SKM-1 treated with dmso at 0.1 percent for 144 hours (cell line): ENCODE measurements around the gene EDN2.

Experiments
- DNase-seq: peaks from one replicate; lab custom pipeline; 2025; ENCODE audit not compliant: unreplicated experiment; lab: John Stamatoyannopoulos, UW

Gene EDN2

DNA sequence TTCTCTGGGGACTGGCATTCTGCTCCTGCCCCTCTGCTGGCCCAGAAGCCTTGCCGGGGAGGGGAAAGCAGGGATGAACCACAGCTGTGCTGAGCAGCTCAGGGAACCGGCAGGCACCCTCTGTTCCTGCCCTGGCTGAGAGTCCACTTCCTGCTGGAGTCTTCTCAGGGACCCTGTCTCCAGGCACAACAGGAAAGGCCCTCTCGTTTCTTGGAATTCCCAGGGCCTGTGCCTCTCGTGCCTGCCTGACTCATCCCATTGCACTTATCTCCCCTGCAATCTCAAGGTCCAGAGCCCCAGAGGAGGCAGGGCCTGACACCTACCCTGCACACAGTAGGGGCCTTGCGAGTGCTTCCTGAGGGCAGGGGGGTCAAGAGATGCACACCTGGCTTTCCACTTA lies 1.1 kb upstream of the EDN2 start:
- no peak for DNase-seq

DNA sequence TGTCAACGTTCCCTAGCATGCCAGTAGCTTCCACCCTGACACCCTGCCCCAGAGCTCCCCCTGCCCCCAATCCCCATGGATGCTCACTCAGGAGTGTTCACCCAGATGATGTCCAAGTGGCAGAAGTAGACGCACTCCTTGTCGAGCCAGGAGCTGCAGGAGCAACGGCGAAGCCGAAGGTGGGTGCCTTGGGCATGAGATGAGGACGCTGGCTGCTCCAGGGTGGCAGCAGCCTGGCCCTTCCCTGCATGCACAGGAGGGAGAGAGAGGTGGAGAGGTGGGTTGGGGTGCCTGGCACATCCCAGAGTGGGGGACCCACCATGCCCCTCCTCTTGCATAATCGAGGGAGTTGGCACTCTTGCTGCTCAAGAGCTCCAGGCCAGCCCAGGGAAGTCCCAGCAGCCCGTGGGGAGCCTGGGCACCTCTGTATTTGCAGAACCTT lies 502 bp downstream of the EDN2 start:
- no peak for DNase-seq

GRCh38 chr1:41483001-41483850 lies 1.3 kb downstream of the EDN2 start:
- no peak for DNase-seq

- DNase-seq = no peak
These were observed 2.3 kb downstream of the EDN2 start for GRCh38 chr1:41482001-41482765.

DNA sequence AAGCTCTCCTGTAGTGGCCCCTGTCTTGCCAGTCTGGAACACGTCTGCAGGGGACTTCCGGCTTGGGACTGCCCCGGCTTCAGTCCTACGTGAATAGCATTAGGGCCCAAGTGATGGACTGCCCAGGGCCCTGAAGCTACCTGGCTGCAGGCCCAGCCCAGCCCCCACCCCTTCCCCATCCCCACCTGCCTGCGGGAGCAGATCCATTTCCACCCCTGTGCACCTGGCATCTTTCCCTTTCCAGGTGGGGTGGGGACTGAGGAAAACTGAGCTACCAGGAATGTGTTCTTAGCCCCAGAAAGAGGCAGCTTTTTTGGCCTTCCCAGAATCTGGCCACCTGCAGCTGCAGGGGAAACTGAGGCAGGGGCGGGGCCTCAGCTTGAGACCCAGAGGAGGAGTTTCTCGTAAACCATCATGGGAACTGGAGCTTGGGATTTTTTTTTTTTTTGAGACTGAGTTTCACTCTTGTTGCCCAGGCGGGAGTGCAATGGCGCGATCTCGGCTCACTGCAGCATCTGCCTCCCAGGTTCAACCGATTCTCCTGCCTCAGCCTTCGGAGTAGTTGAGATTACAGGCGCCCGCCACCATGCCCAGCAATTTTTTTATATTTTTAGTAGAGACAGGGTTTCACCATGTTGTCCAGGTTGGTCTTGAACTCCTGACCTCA lies 3.2 kb downstream of the EDN2 start:
- no peak for DNase-seq

DNA sequence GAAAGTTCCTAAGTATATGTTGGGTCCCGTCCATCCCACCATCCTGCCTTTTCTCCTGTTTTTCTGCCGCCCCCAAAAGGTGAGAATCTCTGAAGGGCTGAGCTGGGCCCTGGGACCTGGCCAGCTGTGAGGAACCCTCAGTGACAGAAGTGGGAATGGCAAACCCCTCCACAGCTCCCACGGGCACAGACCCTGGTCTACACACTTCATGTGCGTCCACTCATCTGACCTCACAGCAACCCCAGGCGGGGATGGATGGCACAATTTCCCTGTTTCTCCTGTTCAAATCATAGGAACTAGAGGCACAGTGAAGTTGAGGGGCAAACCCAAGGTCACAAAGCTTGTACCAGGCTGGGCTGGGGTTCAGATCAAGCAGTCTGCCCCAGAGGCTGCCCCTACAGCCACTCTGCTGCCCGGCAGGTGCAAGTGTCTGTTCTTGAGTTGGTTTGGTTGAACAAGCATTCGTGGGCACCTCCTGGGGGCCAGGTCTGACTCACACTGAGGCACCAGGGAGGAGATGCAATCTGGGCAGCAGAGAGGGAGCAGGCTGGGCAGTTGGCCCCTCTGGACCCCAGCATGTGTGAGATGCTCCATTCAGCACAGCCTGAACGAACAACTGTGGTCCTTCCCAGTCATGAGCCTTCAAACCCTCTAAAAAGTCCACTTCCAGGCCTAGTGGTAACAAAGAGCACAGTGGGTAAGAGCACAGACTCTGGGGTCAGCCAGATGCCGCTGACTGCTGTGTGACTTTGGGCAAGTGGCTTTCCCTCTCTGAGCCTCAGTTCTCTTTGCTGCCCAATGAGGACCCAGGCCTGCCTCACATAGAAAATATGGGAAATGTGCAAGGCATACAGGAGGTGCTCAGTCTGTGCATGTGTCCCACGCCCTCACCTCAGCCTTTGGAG lies 4.0 kb downstream of the EDN2 start:
- no peak for DNase-seq

GRCh38 chr1:41479808-41480160 lies 4.7 kb downstream of the EDN2 start:
- DNase-seq = no peak

DNA sequence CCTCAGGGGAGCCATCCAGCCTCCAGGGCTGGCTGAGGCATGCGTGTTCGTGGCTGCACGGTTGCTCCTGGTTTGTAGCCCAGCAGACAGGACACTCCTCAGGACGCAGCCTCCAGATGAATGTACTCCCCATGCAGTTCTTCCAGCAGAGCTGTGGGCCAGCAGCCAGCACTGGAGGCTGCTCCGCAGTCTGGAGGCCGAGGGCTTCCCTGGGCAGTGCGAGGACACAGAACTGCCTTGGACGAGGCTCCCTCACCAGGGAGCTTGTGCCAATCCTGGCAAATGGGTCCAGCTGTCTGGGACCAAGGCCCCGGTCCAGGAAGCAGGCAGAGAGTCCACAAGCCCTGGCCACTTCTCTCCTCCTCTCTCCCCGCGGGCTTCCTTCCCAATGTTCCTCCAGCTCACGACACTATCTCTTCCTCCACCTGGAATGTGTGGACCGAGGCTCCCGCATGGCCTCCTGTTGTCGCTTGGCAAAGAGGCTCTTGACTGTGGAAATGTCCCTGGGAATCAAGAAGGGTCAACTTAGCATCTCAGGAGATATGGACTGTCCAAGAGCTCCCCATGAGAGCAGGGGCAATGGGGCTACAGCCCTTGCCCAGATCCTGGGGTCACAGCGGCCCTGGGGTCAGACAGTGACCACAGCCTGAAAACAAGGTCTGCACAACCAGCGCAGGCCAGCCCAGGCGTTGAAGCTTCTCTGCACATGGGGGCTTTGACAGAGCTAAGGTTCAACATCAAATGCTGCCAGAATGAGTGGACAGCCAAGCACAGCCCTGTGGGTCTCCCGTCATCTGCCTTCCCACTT lies 5.3 kb downstream of the EDN2 start:
- DNase-seq = no peak

DNA sequence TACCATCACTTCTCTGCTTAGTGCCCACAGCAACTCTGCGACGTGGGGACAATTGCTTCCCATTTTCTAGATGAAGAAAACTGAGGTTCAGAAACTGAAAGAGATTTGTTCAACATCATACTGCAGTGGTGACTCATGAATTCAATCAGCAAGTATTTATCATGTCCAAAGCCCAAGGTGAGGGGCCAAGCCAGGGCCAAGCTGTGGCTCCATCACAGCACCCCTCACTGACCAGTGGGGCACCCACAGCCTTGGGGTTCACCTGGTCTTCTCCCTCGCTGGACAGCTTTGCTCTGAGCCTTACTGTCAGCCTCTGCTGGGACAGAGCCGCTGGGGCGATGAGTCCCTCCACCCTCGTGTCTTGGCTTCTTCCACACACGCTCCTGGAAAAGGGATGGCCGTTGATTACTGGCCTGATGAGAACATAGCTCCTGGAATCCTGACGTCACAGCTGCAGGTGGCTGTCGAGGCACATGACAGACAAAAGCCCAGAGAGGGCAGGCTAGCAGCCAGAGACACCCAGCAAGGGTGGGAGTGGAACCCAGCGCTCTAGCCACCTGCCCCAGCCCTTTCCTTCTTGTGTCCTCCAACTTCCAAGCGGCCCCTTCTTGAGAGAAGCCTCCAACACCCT lies 6.2 kb downstream of the EDN2 start:
- DNase-seq = no peak

GRCh38 chr1:41476807-41477361 lies 7.6 kb downstream of the EDN2 start:
- DNase-seq = no peak

GRCh38 chr1:41475859-41476567 lies 8.5 kb downstream of the EDN2 start:
- DNase-seq = no peak

DNA sequence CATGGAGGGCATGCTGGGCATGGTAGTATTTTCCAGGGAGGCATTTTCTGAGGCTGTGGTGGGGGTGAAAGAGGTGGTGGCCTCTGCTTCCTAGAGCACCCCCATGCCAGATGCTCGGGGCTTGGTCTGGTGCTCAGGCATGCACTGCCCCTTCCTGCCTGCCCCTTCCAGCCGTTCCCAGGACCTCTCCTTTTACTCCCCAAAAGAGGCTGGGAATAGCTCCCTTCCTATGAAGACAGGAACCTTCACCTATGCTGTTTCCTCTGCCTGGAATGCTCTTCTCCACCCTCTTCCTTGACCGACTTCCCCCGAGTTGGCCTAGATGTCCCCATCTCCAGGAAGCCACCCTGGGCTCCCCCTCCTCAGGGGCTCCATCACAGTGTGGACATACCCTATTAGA lies 9.1 kb downstream of the EDN2 start:
- no peak for DNase-seq

- DNase-seq = no peak
These were observed 9.8 kb downstream of the EDN2 start for GRCh38 chr1:41474490-41475271.

DNA sequence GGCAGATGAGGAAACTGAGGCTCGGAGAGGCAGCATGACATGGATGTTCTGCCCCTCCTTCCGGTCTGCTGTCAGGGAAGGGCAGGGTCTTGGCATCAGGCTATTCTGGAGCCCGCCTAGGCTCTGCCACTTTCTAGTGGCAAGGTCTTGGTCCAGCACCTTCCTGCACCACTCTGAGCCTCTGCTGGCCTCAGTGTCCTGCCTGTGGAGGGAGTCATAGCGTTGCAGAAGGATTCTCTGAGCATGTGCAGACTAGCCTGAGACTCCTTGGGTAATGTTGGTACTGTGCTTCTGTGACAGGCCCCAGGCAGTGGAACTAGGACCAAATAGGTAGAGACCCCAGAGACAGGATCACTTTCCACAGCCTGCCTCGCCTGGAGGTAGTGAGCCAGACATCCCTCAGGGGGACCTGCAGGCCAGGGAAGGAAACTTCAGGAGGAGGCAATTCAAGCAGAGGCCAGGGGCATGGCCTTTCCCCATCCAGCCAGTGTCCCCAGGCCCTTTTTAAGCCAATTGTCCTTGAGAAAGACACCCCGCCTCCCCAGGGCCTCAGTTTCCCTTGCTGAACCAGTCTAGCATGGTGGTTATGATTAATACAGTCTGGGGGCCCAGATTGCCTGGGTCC lies 10.6 kb downstream of the EDN2 start:
- DNase-seq = no peak

DNA sequence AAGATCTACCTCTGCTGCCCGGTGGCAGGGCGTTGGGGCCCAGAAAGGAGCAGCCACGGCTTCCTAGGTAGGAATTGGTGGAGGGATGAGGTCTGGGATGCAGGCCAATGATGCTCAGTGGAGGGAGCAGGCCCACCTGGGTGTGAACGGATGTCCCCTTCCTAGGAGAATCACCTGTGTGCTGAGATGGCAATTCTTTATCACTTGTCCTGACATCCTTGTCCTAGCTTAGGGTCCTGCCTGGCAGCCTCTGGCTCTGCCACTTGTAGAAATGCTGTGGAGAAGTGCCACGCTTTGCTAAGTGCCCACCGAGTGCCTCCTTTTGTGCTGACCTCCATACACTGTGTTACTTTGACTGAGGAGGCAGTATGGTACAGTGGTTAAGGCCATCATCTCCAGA lies 12.8 kb downstream of the EDN2 start:
- no peak for DNase-seq

DNA sequence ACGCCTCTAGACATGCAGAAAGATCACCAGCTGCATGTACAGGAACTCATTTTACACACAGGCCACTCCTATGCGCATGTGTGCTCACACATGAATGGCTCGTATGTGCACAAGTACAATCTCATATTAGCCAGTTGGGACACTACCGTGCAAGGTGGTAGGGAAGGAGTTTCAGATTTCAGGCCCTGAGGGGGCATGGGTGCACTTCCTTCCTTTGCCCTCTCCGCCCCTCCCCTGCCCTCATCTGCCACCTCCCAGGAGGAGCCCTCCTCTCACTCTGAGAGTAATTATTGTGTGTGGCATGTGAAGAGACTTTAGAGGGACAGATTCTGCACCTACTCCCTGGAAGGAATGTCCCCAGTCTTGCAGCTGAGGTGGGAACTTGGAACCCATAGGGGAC lies 14.8 kb downstream of the EDN2 start:
- DNase-seq = no peak

DNA sequence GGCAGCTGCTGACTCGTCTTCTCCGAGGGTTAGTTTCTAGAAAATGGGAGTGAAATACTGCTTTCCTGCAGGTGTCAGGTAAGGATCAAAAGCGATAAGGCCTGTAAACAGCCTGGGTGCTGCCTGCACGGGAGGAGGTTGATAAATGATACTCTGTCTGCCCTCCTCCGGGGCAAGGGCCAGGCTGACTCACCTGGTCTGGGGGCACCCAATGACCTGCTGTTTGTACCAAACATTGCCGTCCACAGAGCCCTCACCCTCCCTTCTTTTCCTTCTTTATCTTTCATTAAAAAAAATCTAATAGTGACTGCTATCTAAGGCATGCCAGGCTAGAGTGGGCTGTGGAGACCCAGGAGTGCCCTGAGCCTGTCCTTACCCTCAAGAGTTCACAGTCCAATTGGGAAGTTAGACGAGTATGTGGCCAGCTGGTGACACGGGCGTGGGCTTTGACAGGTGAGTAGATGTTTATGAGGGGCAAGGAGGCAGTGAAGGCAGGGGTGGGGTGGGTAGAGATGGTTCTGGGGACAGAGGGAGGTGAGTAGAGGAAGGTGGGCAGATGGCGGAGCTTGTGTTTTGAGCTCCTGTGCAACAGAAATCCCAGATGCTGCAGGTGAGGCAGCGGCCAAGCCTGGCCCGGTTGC lies 16.2 kb downstream of the EDN2 start:
- no peak for DNase-seq
